K562 (cell line): ENCODE measurements around the gene CDC6. TPM values are rescaled to one million over a fixed set of nuclear protein-coding genes. Genes with fewer than 3 reads are reported as not detected.

ENCODE experiments used
- ATF7 ChIP-seq: fragments of 450-650 bp; IDR thresholded peaks from 2 replicates; pipeline ENCODE4 v1.7.1; 2014; ENCODE audit warnings: mild to moderate bottlenecking, moderate library complexity
- BHLHE40 ChIP-seq: IDR thresholded peaks from 2 replicates; pipeline ENCODE4 v1.6.1; 2011; ENCODE audit warnings: low read length, improper control_type of control experiment
- E2F1 ChIP-seq: sonication (generic); formaldehyde crosslinking; IDR thresholded peaks from 2 replicates; pipeline ENCODE4 v1.8.1; 2023; ENCODE audit warnings: mild to moderate bottlenecking, missing genetic modification reagents, moderate library complexity
- EP300 ChIP-seq: IDR thresholded peaks from 2 replicates; pipeline ENCODE4 v1.6.1; 2012; ENCODE audit warnings: low read length, improper control_type of control experiment
- ETV5 ChIP-seq: sonication (generic); formaldehyde crosslinking; IDR thresholded peaks from 2 replicates; pipeline ENCODE4 v1.4.0; 2020; ENCODE audit warnings: low read depth, mild to moderate bottlenecking, missing genetic modification reagents
- ID3 ChIP-seq, 2 experiments: fragments of 250-450 bp in 1 of 2; fragments of 450-650 bp in 1 of 2; sonication (Bioruptor Pico) in 1 of 2; IDR thresholded peaks; 2 replicates each; pipeline versions ENCODE4 v1.6.1 to v1.8.0; 2016 to 2021; ENCODE audit warnings: mild to moderate bottlenecking in 2 of 2, moderate library complexity in 2 of 2, missing compliant biosample characterization in 1 of 2, missing genetic modification characterization in 1 of 2
- MTA1 ChIP-seq: fragments of 450-650 bp; IDR thresholded peaks from 2 replicates; pipeline ENCODE4 v1.6.1; 2017; ENCODE audit warnings: borderline replicate concordance
- MYC ChIP-seq, 2 experiments: fragments of 250-450 bp in 1 of 2; sonication (Bioruptor Pico) in 1 of 2; IDR thresholded peaks; 2 replicates each; pipeline versions ENCODE4 v1.5.1 to v1.6.1; 2012 to 2021; ENCODE audit warnings: low read depth in 2 of 2, borderline replicate concordance in 1 of 2, improper control_type of control experiment in 1 of 2, low read length in 1 of 2, mild to moderate bottlenecking in 1 of 2, moderate library complexity in 1 of 2
- RCOR1 ChIP-seq, 2 experiments: IDR thresholded peaks; 2 replicates each; pipeline ENCODE4 v1.6.1; 2012; ENCODE audit warnings: low read depth in 2 of 2, low read length in 2 of 2, borderline replicate concordance in 1 of 2, improper control_type of control experiment in 1 of 2
- RFX5 ChIP-seq: IDR thresholded peaks from 2 replicates; pipeline ENCODE4 v1.6.1; 2011; ENCODE audit warnings: low read depth, mild to moderate bottlenecking, improper control_type of control experiment, low read length
- SMARCC2 ChIP-seq: fragments of 450-650 bp; IDR thresholded peaks from 2 replicates; pipeline ENCODE4 v1.6.1; 2017; ENCODE audit warnings: antibody characterized with exemption, moderate library complexity, mild to moderate bottlenecking, low read depth
- SP1 ChIP-seq: sonication (generic); formaldehyde crosslinking; IDR thresholded peaks from 2 replicates; pipeline ENCODE4 v1.8.1; 2022; ENCODE audit warnings: mild to moderate bottlenecking, missing genetic modification reagents
- STAG1 ChIP-seq: sonication (generic); formaldehyde crosslinking; IDR thresholded peaks from 2 replicates; pipeline ENCODE4 v1.5.0; 2020; ENCODE audit warnings: missing genetic modification reagents, borderline replicate concordance
- TAF7 ChIP-seq: fragments of 450-650 bp; IDR thresholded peaks from 2 replicates; pipeline ENCODE4 v1.6.1; 2016; ENCODE audit warnings: missing genetic modification characterization, missing compliant biosample characterization
- TARDBP ChIP-seq: fragments of 450-650 bp; IDR thresholded peaks from 2 replicates; pipeline ENCODE4 v1.6.1; 2016
- THRAP3 ChIP-seq: fragments of 450-650 bp; IDR thresholded peaks from 2 replicates; pipeline ENCODE4 v1.6.1; 2016; ENCODE audit warnings: mild to moderate bottlenecking, inconsistent platforms, borderline replicate concordance
- ZMIZ1 ChIP-seq, 2 experiments: fragments of 150-350 bp in 1 of 2; IDR thresholded peaks; 2 replicates each; pipeline ENCODE4 v1.6.1; 2012 to 2016; ENCODE audit warnings: low read depth in 2 of 2, low read length in 2 of 2, mild to moderate bottlenecking in 1 of 2, moderate library complexity in 1 of 2
- ZNF197 ChIP-seq: fragments of 200-800 bp; sonication (Bioruptor generic); IDR thresholded peaks from 2 replicates; pipeline ENCODE4 v1.6.1; 2016; ENCODE audit warnings: low read depth, missing genetic modification characterization, missing compliant biosample characterization
- ZNF740 ChIP-seq, 3 experiments: fragments of 200-800 bp in 1 of 3; sonication (Bioruptor generic) in 1 of 3; sonication (generic) in 1 of 3; formaldehyde crosslinking in 1 of 3; IDR thresholded peaks; 2 replicates each; pipeline versions ENCODE4 v1.6.1 to v1.8.0; 2016 to 2022; ENCODE audit warnings: mild to moderate bottlenecking in 2 of 3, missing compliant biosample characterization in 2 of 3, missing genetic modification characterization in 2 of 3, missing genetic modification reagents in 1 of 3
- polyA plus RNA-seq, 8 experiments: library from polyadenylated mRNA; depleted of rRNA in 4 of 8; stranded (reverse) in 5 of 8; unstranded in 3 of 8; fragments of >200 nt; fragmentation: Nextera tagmentation in 2 of 8; fragmentation: Illumina TruSeq in 1 of 8; extraction: Ambion mirVana in 2 of 8; extraction: Trizol in 1 of 8; gene quantifications; 2 replicates each; pipeline versions ENCODE4 v1.2.1 to v1.2.3, GENCODE V29; 2011 to 2014; ENCODE audit warnings: inconsistent platforms in 1 of 8, missing spikeins in 1 of 8
- total RNA-seq, 7 experiments: library from RNA; depleted of rRNA in 6 of 7; stranded (reverse); fragments of >200 nt in 6 of 7; fragmentation: Illumina TruSeq in 2 of 7; extraction: Trizol in 2 of 7; gene quantifications; 2 replicates each; pipeline versions ENCODE4 v1.2.1 to v1.2.3, GENCODE V29; 2011 to 2021; ENCODE audit warnings: low replicate concordance in 1 of 7

CDC6 gene
- total and polyA plus RNA-seq, 9 of the 15 experiments (the other 6 are each of a cell fraction or from before 2014, with no cell fraction given) = 29.6 to 141 (median 106) TPM

GRCh38 chr17:40322358-40323315 is 35.0 kb downstream of the CDC6 start (continued):
- TF ChIP-seq E2F1 (CRISPR knock-in tag) = no peak
- TF ChIP-seq ZNF740 (CRISPR knock-in tag; IDR thresholded peaks at IDR 0.05) = peak; percentile 95
- TF ChIP-seq ZNF740 (tag; IDR thresholded peaks at IDR 0.05) = peak in 1 of 2 experiments; percentile 95; a peak in 2 of 4 replicates
- TF ChIP-seq MTA1 = no peak; the same call in 1 of the 2 replicates
- no peak for TF ChIP-seq RCOR1 (IDR thresholded peaks at IDR 0.05; ENCODE audit: borderline replicate concordance in 1 of 2, low read depth in 2 of 2, low read length in 2 of 2)
- TF ChIP-seq ZMIZ1 (IDR thresholded peaks at IDR 0.05; ENCODE audit: low read depth in 2 of 2, low read length in 2 of 2) = no peak
- peak; percentile 61; the same call in 1 of the 2 replicates for TF ChIP-seq ATF7
- TF ChIP-seq ETV5 (CRISPR knock-in tag) = peak; percentile 83; the same call in 1 of the 2 replicates
- no peak for TF ChIP-seq RFX5
- no peak for TF ChIP-seq ID3 (CRISPR knock-in tag; IDR thresholded peaks at IDR 0.05)
- TF ChIP-seq ID3 (tag; IDR thresholded peaks at IDR 0.05) = no peak
- no peak for TF ChIP-seq THRAP3
- 0 out of 2 replicates have a peak, but pooled peaks have one; percentile 43 for TF ChIP-seq MYC (IDR thresholded peaks at IDR 0.05; ENCODE audit: low read depth, low read length)
- no peak for TF ChIP-seq MYC (CRISPR knock-in tag; IDR thresholded peaks at IDR 0.05; ENCODE audit: borderline replicate concordance, low read depth)
- TF ChIP-seq ZNF197 (CRISPR knock-in tag) = no peak; the same call in 1 of the 2 replicates
- TF ChIP-seq TAF7 (tag) = no peak
- TF ChIP-seq BHLHE40 = no peak; the same call in 1 of the 2 replicates
- TF ChIP-seq EP300 = no peak; the same call in 1 of the 2 replicates
- TF ChIP-seq STAG1 (CRISPR knock-in tag) = no peak
- TF ChIP-seq TARDBP = peak; percentile 46; the same call in 1 of the 2 replicates
- no peak for TF ChIP-seq SP1 (CRISPR knock-in tag)
- TF ChIP-seq SMARCC2 = no peak
